PC-3 (cell line): ENCODE results near the gene AREL1.

Experiments
- CTCF ChIP-seq: fragments of 300-600 bp; sonication (generic); conservative IDR thresholded peaks from 2 replicates; pipeline ENCODE4 v1.5.1; 2017; ENCODE audit warnings: antibody characterized with exemption, low read depth, mild to moderate bottlenecking, low read length
- EZH2 ChIP-seq: fragments of 300-600 bp; sonication (generic); IDR thresholded peaks from one replicate; pipeline ENCODE4 v1.6.1; 2017; ENCODE audit warnings: antibody characterized with exemption, mild to moderate bottlenecking, low read length; ENCODE audit not compliant: unreplicated experiment

- TF ChIP-seq CTCF (no peak), EZH2 (no peak)
Measured at GRCh38 chr14:74630881-74631690, 81.8 kb downstream of the AREL1 start.
